ENCODE data around the gene SCYL1. TPM values are rescaled to one million over a fixed set of nuclear protein-coding genes. Genes with fewer than 3 reads are reported as not detected.

The SCYL1 gene
- total and polyA plus RNA-seq, 2 donors from 2014 or later, result 72.2 to 78.9 TPM

- peaks cover 0 to 54% (median 13%) of the 10 kb centered on the region in 3 donors for H3K4me1 ChIP-seq (ENCODE audit: control insufficient read depth in 2 of 3, insufficient read depth in 2 of 3, low read depth in 1 of 3, low read length in 3 of 3)
- no peak for FAIRE-seq
- TF ChIP-seq CTCF (IDR thresholded peaks at IDR 0.05; ENCODE audit: borderline replicate concordance, extremely low read depth, insufficient read depth), result no peak
- peak overlapping the region in 1 of 2 donors; percentile 61 for H3K27ac ChIP-seq (ENCODE audit: low read depth in 2 of 2, low read length in 2 of 2)
- H3K27me3 ChIP-seq (ENCODE audit: control insufficient read depth, insufficient read depth, low read length), result no peaks in the 10 kb centered on the region
- H3K4me3 ChIP-seq (ENCODE audit: low read length in 3 of 3), result no peak overlapping the region
- intact Hi-C loops (cut with DNase I), result no loop called here
- no peaks in the 10 kb centered on the region for H3K9me3 ChIP-seq (ENCODE audit: control insufficient read depth in 2 of 3, insufficient read depth in 1 of 3, low read length in 3 of 3)
- H3K36me3 ChIP-seq (ENCODE audit: control insufficient read depth in 2 of 3, insufficient read depth in 3 of 3, low read length in 3 of 3), result no peaks in the 10 kb centered on the region
- no peak overlapping the region for H3K9ac ChIP-seq (ENCODE audit: low read length in 3 of 3)
- DNase-seq, result peak in 2 of 5 donors; percentile 57 to 91
These were observed 30.9 kb downstream of the SCYL1 start for GRCh38 chr11:65555693-65556231.

- DNase-seq, result peak in 1 of 5 donors; percentile 49
- intact Hi-C loops (cut with DNase I), result no loop called here
- Histone ChIP-seq H3K4me1 (ENCODE audit: control insufficient read depth in 2 of 3, insufficient read depth in 2 of 3, low read depth in 1 of 3, low read length in 3 of 3) (peaks cover 0 to 53% (median 18%) of the 10 kb centered on the region in 3 donors), H3K4me3 (ENCODE audit: low read length in 3 of 3) (peak overlapping the region; percentile 35 to 50 (median 43)), H3K27me3 (ENCODE audit: control insufficient read depth, insufficient read depth, low read length) (no peaks in the 10 kb centered on the region), H3K36me3 (ENCODE audit: control insufficient read depth in 2 of 3, insufficient read depth in 3 of 3, low read length in 3 of 3) (no peaks in the 10 kb centered on the region), H3K9ac (ENCODE audit: low read length in 3 of 3) (peak overlapping the region in 1 of 3 donors; percentile 83), H3K27ac (ENCODE audit: low read depth in 2 of 2, low read length in 2 of 2) (peak overlapping the region; percentile 58 to 78), H3K9me3 (ENCODE audit: control insufficient read depth in 2 of 3, insufficient read depth in 1 of 3, low read length in 3 of 3) (no peaks in the 10 kb centered on the region)
- FAIRE-seq, result no peak
- TF ChIP-seq CTCF (IDR thresholded peaks at IDR 0.05; ENCODE audit: borderline replicate concordance, extremely low read depth, insufficient read depth), result no peak
These were observed 31.8 kb downstream of the SCYL1 start for GRCh38 chr11:65556470-65557279.

GRCh38 chr11:65557280-65558001, 32.6 kb downstream of the SCYL1 start:
- DNase-seq (peak in 2 of 5 donors; percentile 54 to 83), FAIRE-seq (no peak)
- Histone ChIP-seq H3K27ac (ENCODE audit: low read depth in 2 of 2, low read length in 2 of 2) (peak overlapping the region; percentile 58 to 90), H3K9ac (ENCODE audit: low read length in 3 of 3) (peak overlapping the region in 1 of 3 donors; percentile 83), H3K4me3 (ENCODE audit: low read length in 3 of 3) (peak overlapping the region; percentile 35 to 50 (median 43)), H3K27me3 (ENCODE audit: control insufficient read depth, insufficient read depth, low read length) (no peaks in the 10 kb centered on the region), H3K36me3 (ENCODE audit: control insufficient read depth in 2 of 3, insufficient read depth in 3 of 3, low read length in 3 of 3) (no peaks in the 10 kb centered on the region), H3K9me3 (ENCODE audit: control insufficient read depth in 2 of 3, insufficient read depth in 1 of 3, low read length in 3 of 3) (no peaks in the 10 kb centered on the region), H3K4me1 (ENCODE audit: control insufficient read depth in 2 of 3, insufficient read depth in 2 of 3, low read depth in 1 of 3, low read length in 3 of 3) (peaks cover 0 to 46% (median 14%) of the 10 kb centered on the region in 3 donors)
- intact Hi-C loops (cut with DNase I), result no loop called here
- no peak for TF ChIP-seq CTCF (IDR thresholded peaks at IDR 0.05; ENCODE audit: borderline replicate concordance, extremely low read depth, insufficient read depth)
